Suprapubic skin (tissue), 4 donors: ENCODE data around the gene COPA.

Source experiments
- CTCF ChIP-seq, 2 donors: fragments of 200-600 bp in 1 of 2; fragments of 450-650 bp in 1 of 2; sonication (generic) in 1 of 2; IDR thresholded peaks; one replicate each; pipeline ENCODE4 v1.5.1; 2016 to 2019; ENCODE audit warnings: antibody characterized with exemption in 2 of 2, mild to moderate bottlenecking in 1 of 2, moderate library complexity in 1 of 2
- EP300 ChIP-seq: sonication (generic); formaldehyde crosslinking; IDR thresholded peaks from one replicate; pipeline ENCODE4 v1.6.1; 2017; ENCODE audit warnings: antibody characterized with exemption
- POLR2A ChIP-seq, 2 donors: fragments of 450-650 bp; IDR thresholded peaks; one replicate each; pipeline ENCODE4 v1.6.1; 2017; ENCODE audit warnings: antibody characterized with exemption in 2 of 2, mild to moderate bottlenecking in 2 of 2, moderate library complexity in 2 of 2
- POLR2AphosphoS5 ChIP-seq, 3 donors: sonication (generic); formaldehyde crosslinking; IDR thresholded peaks; one replicate each; pipeline ENCODE4 v1.6.1; 2017; ENCODE audit warnings: antibody characterized with exemption in 3 of 3

- no peak for TF ChIP-seq CTCF (IDR thresholded peaks at IDR 0.05)
- no peak for TF ChIP-seq POLR2AphosphoS5 (IDR thresholded peaks at IDR 0.05)
- TF ChIP-seq EP300 = no peak
- no peak for TF ChIP-seq POLR2A (IDR thresholded peaks at IDR 0.05)
Observed at GRCh38 chr1:160338580-160338979, 4.5 kb downstream of the COPA start.
